HPDE6-E6E7 (cell line): ENCODE measurements around the gene ADISSP.

ENCODE experiments used
- DNase-seq: peaks from one replicate; pipeline ENCODE4 v3.0.0; 2011; ENCODE audit warnings: missing footprints; ENCODE audit errors: extremely low spot score

ADISSP gene

DNA sequence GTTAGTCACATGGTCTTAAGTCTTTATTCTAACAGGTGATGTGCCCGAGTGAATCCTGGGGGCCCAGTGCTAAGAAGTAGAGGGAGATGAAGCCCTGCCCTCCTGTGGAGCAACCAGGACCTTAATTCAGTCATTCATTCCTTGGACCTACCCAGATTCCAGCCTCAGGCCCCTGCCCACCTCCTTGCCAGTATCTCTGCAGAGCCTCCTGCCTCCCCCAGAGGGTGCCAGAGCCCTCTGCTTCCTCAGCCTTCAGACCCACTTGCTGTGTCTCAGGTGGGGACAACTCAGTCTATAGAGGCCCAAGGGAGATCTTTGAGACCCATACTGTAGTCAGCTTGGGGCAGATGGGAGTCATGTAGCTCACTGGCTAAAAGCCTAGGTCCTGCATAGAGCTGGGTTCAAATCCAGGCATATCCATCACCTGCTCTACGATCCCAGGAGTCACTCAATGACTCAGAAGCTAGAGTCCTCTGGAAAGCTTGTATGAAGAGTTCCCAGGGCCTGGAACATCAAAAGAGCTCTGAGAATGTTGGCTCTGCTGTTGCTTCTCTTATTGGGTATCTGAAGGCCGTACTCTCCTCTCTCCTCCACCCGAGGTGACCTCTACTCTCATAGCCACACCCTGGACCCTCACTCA is 51.2 kb downstream of the ADISSP start:
- DNase-seq: peak; percentile 56

DNA sequence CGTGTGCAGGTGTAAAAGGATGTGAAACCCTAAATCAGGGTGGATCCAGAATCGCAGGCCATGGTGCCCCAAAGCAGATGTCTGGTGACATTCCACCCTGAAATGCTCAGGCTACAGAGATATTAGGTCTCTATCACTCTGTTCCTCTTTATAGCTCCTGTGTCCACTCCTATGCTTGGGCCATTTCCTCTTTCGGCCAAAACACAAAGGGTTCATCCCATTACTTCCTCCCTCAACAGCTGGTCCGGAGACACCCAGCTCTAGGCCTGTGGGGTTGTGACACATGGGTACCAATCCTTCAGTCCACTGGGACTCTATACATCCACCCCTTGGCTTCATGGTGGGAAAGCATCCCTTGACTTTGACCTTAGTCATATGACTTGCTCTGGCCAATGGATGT is 53.5 kb downstream of the ADISSP start:
- DNase-seq: no peak

DNA sequence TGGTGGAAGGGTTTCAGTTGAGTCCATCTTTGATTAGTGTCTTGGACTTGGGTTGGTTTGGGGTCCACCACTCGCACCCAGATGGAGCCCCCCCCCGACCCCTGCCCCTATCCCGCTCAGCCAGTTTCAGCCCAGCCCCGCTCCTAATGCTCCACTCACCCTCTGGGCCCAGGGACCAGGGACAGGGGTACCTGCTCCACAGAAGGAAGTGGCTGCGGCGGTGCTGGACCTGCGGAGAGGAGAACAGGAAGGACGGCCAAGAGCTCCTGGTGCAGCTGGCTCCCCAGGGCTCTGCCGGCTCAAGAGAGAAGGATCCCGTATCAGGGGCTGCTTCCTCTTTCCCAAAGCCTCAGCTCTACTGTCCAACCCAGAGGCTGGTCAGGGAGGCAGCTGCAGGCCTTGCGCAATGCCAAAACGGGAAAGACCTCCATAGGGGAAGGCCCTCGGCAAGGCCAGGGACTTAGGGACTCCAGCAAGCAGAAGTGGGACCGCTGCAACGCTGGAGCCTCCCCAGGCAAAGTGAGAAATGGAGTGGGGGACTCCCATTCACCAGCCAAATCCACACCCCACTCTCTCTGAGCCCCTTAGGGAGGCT is 55.2 kb downstream of the ADISSP start, which contains the start of gene SIGLEC1:
SIGLEC1 (minus strand) TSS at position 322 of the 595 bp plus-strand sequence. CDS start 5,472 bp downstream, outside the sequence.
- no peak for DNase-seq

GRCh38 chr20:3711484-3711941 is 56.0 kb downstream of the ADISSP start:
- DNase-seq: no peak

DNA sequence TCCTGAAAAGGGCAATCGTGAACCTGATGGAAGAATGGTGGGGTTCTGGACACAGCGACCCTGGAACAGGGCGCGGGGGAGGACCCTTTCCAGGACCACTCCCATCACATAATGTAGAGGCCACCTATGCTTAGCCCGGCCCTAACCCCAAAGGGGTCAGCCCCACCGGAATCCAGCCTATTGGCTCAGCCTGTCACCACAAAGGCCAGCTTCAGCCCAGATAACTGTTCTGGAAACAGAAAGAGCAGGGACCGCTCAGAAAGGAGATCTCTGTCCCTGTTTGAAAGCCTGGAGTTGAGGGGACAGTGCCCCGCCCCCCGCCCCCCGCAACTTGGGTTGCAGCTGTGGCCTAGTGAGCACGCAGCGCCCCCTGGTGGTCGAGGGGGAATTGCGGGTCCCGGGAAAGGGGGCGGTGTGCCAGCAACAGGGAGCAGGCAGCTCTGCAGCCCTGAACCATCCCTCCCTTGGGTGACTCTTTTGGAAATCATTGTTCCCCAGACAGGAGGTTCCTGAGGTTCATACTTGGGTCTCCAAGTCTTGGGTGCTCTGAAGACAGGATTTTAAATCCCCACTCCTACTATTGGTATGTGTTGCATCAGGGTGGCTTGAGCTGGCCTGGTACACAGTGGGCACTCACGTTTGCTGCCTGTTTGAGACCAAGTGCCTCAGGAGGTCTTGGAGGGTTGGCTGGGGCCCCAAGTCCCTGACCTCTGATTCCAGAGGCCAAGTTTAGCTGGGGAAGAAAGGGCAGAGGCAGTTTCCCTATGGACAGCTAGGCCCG is 56.7 kb downstream of the ADISSP start:
- peak; percentile 76 for DNase-seq

GRCh38 chr20:3710011-3710466 is 57.5 kb downstream of the ADISSP start:
- no peak for DNase-seq

DNA sequence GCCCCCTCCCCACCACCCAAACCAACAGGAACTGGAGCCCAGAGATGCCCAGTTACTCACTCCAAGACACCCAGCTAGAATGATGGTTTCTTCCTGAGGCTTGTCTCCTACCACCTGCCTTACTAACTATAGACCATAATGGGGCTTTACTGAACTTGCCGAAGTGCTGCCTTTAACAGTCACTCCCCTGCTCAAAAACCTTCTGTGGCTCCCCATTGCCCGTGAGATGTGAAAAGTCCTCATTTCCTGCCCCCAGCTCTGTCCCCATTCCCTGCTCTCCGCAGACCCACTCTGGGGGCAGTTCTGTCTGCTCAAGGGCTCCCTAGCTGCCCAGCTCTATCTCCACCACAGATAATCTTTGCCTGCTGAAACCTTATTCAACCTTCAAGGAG is 60.0 kb downstream of the ADISSP start:
- DNase-seq: no peak

- no peak for DNase-seq
These were observed 60.6 kb downstream of the ADISSP start for GRCh38 chr20:3706774-3707507.

DNA sequence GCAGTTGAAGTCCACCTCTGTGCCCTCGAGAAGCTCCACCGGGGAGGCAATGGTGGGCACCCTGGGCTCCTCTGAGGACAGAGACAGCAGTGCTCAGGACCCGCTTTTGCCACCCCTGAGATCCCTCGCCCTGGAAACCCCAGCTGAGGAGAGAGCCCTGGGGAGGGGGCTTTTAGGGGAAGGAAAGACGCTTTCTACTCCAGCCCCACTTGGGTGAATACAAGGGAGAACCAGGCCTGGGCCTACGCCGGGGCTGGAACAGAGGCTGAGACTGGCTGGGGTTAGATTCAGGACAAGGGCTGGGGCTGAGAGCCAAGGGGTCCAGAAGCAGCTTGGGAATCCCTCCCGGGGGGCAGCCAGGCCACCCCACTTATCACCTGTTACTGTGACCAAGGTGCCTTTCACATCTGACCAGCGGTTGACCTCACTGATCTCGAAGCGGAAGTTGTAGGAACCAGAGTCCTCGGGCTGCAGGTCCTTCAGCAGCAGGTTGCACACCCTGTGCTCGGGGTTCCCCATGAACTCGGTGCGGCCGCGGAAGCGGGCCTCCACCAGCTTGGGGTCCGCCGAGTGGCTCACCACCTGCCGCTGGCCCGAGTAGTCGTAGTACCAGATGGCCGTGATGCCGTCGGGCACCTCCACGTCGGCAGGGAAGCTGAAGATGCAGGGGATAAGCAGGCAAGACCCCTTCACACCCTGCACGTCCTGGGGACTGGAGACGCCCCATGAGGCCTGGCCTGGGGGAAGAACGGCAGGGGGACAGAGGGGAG is 61.4 kb downstream of the ADISSP start:
- DNase-seq: no peak

DNA sequence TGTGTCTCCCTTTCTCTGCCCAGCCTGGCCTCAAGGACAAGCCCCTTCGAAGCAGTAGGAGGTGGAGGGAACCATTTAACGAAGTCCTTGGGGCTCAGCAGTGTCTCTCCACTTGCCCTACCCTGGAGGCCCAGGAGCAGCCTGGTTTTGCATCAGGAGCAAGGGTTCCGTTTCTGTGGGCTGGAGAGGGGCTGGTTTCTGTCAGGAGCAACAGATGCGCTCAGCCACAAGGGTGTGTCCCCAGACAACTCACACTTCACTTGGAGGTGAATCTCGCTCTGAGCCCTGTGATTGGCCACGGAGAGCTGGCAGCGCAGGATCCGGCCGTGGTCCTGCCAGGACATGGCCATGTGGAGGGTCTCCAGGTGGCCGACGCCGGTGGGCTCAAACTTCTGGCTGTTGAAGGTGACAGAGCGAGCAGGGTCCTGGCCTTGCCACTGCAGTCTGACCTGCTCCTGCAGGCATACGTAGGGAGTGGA is 62.0 kb downstream of the ADISSP start:
- DNase-seq: no peak

- no peak for DNase-seq
These were observed 63.5 kb downstream of the ADISSP start for GRCh38 chr20:3704087-3704486.
